HL-60 (cell line): ENCODE measurements around the gene KDM5B.
A peak's percentile ranks its signal among the peaks of the same experiment; 100 is the strongest.

Experiments used
- DNase-seq, 2 experiments: peaks; one replicate each; pipeline ENCODE4 v3.0.0-alpha.2; 2010 to 2020; ENCODE audit warnings: low read depth in 1 of 2, low spot score in 1 of 2
- H3K27ac ChIP-seq: fragments of 250-450 bp; sonication (Bioruptor Pico); replicated peaks from 2 replicates; pipeline ENCODE4 v1.5.1; 2020; ENCODE audit warnings: mild to moderate bottlenecking, moderate library complexity
- H3K27me3 ChIP-seq: fragments of 250-450 bp; sonication (Bioruptor Pico); 2 replicates; pipeline ENCODE4 v1.5.1; 2021; ENCODE audit warnings: mild to moderate bottlenecking, moderate library complexity; ENCODE audit not compliant: insufficient read depth, poor library complexity, severe bottlenecking
- H3K4me3 ChIP-seq: replicated peaks from 2 replicates; pipeline ENCODE4 v1.5.1; 2011; ENCODE audit warnings: mild to moderate bottlenecking, control low read depth, low read length; ENCODE audit not compliant: insufficient read depth
- GABPA ChIP-seq: IDR thresholded peaks from 2 replicates; pipeline ENCODE4 v1.6.1; 2012; ENCODE audit warnings: low read depth
- POLR2AphosphoS5 ChIP-seq: IDR thresholded peaks from 2 replicates; pipeline ENCODE4 v1.6.1; 2012; ENCODE audit warnings: low read depth
- REST ChIP-seq: IDR thresholded peaks from 2 replicates; pipeline ENCODE4 v1.6.1; 2012; ENCODE audit warnings: low read depth; ENCODE audit not compliant: insufficient replicate concordance
- SPI1 ChIP-seq: IDR thresholded peaks from 2 replicates; pipeline ENCODE4 v1.6.1; 2012; ENCODE audit warnings: low read depth, mild to moderate bottlenecking, borderline replicate concordance
- TF ChIP-seq, protein P1 (sequence below): IDR thresholded peaks from one replicate; pipeline ENCODE4 v1.5.1; 2011; ENCODE audit warnings: low read length, control low read depth, inconsistent platforms; ENCODE audit not compliant: insufficient read depth

The KDM5B gene

GRCh38 chr1:202837746-202838262, 29.6 kb upstream of the KDM5B start:
- Histone ChIP-seq H3K27me3 (no peaks in the 10 kb centered on the region), H3K4me3 (no peak overlapping the region), H3K27ac (peak overlapping the region; percentile 5; the same call in 1 of the 2 replicates)
- no peak for TF ChIP-seq REST
- TF ChIP-seq SPI1: no peak
- no peak for TF ChIP-seq POLR2AphosphoS5
- TF ChIP-seq GABPA: no peak
- TF ChIP-seq, protein P1, sequence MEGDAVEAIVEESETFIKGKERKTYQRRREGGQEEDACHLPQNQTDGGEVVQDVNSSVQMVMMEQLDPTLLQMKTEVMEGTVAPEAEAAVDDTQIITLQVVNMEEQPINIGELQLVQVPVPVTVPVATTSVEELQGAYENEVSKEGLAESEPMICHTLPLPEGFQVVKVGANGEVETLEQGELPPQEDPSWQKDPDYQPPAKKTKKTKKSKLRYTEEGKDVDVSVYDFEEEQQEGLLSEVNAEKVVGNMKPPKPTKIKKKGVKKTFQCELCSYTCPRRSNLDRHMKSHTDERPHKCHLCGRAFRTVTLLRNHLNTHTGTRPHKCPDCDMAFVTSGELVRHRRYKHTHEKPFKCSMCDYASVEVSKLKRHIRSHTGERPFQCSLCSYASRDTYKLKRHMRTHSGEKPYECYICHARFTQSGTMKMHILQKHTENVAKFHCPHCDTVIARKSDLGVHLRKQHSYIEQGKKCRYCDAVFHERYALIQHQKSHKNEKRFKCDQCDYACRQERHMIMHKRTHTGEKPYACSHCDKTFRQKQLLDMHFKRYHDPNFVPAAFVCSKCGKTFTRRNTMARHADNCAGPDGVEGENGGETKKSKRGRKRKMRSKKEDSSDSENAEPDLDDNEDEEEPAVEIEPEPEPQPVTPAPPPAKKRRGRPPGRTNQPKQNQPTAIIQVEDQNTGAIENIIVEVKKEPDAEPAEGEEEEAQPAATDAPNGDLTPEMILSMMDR: no peak
- no peak for DNase-seq

DNA sequence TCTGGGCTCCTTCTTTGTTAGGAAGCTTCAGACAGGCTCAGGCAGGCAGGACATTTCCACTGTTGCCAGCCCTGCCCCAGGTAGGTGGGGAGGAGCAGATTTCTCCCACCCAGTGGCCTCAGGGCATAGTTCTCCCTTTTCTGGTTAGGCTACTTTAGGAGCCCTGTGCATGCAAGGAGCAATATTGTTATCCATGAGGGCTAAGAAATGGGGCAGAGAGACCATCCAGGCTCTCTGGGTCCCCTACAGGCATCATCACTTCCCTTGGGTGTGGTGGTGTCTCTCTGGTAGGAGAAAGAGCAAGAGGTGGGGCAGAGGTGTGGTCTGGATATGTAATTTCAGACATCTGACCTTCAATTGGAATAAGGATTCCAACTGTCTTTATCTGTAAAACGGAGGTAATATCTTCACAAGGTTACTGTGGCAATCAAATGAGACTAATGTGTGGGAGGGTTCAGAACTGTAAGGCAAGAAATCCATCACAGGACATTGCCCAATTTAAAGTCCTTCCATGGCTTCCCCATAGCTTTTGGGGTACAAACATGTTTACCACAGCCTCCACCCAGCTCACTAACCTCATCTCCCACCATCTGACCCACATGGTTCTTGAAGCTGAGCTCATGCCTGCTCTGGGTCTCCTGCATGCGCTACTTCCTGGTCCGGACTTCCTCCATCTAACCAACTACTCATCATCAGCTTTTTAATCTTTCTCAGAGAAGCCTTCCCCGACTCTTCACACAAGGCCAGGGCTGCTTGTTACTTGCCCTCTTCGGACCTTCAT, 28.6 kb upstream of the KDM5B start:
- TF ChIP-seq, protein P1: no peak
- TF ChIP-seq POLR2AphosphoS5: 0 out of 2 replicates have a peak, but pooled peaks have one; percentile 26
- no peak for TF ChIP-seq GABPA
- no peak for TF ChIP-seq REST
- TF ChIP-seq SPI1: 0 out of 2 replicates have a peak, but pooled peaks have one; percentile 41
- peak overlapping the region; percentile 5 for H3K27ac ChIP-seq
- H3K4me3 ChIP-seq: no peak overlapping the region
- peak; percentile 69 to 73 for DNase-seq
- no peaks in the 10 kb centered on the region for H3K27me3 ChIP-seq

GRCh38 chr1:202835548-202836072, 27.4 kb upstream of the KDM5B start:
- H3K27me3 ChIP-seq: no peaks in the 10 kb centered on the region
- no peak overlapping the region for H3K4me3 ChIP-seq
- no peak overlapping the region for H3K27ac ChIP-seq
- TF ChIP-seq REST (no peak), GABPA (no peak), POLR2AphosphoS5 (0 out of 2 replicates have a peak, but pooled peaks have one; percentile 40), SPI1 (peak; percentile 32; the same call in 1 of the 2 replicates)
- TF ChIP-seq, protein P1: no peak
- peak in 1 of 2 experiments; percentile 37 for DNase-seq
